OCI-LY3 (cell line): ENCODE data around the gene IGF2.

Experiments
- H2AFZ ChIP-seq: fragments of 200-600, 300-600 bp; shearing (Covaris generic); 2 replicates; pipeline ENCODE4 v1.6.0; 2014; ENCODE audit warnings: antibody characterized with exemption, low read depth, low read length
- H3K27ac ChIP-seq: fragments of 200-600, 300-600 bp; sonication (generic); 2 replicates; pipeline ENCODE4 v1.5.1; 2014; ENCODE audit warnings: mild to moderate bottlenecking, low read length, moderate library complexity, mixed read lengths
- H3K27me3 ChIP-seq: fragments of 200-600, 300-600 bp; sonication (generic); 2 replicates; pipeline ENCODE4 v1.6.1; 2014; ENCODE audit warnings: low read depth, low read length, mixed read lengths
- H3K36me3 ChIP-seq: fragments of 200-600, 300-600 bp; sonication (generic); replicated peaks from 2 replicates; pipeline ENCODE3; 2014; ENCODE audit warnings: low read depth, low read length, mixed read lengths
- H3K4me1 ChIP-seq: fragments of 300-600, 200-600 bp; sonication (generic); 2 replicates; pipeline ENCODE4 v1.6.1; 2014; ENCODE audit warnings: low read length, mixed read lengths
- H3K4me2 ChIP-seq: fragments of 200-600, 300-600 bp; sonication (generic); 2 replicates; pipeline ENCODE4 v1.6.1; 2014; ENCODE audit warnings: low read length, mixed read lengths
- H3K4me3 ChIP-seq: fragments of 300-600, 200-600 bp; sonication (generic); 2 replicates; pipeline ENCODE4 v1.5.1; 2014; ENCODE audit warnings: antibody characterized with exemption, mild to moderate bottlenecking, low read length, moderate library complexity
- H3K79me2 ChIP-seq: fragments of 300-600, 200-600 bp; shearing (Covaris generic); 2 replicates; pipeline ENCODE4 v1.6.1; 2014; ENCODE audit warnings: mild to moderate bottlenecking, low read length, mixed read lengths
- H3K9ac ChIP-seq: fragments of 300-600, 200-600 bp; shearing (Covaris generic); 2 replicates; pipeline ENCODE4 v1.6.0; 2014; ENCODE audit warnings: mild to moderate bottlenecking, low read length, moderate library complexity
- H3K9me3 ChIP-seq: fragments of 200-600, 300-600 bp; shearing (Covaris generic); 2 replicates; pipeline ENCODE4 v1.6.1; 2014; ENCODE audit warnings: low read length, mixed read lengths; ENCODE audit not compliant: insufficient read depth
- H4K20me1 ChIP-seq: fragments of 200-600, 300-600 bp; sonication (generic); 2 replicates; pipeline ENCODE4 v1.6.1; 2016; ENCODE audit warnings: low read length, mixed read lengths; ENCODE audit not compliant: insufficient read depth
- EZH2phosphoT487 ChIP-seq: fragments of 200-600 bp; shearing (Covaris generic); IDR thresholded peaks from 2 replicates; pipeline ENCODE4 v1.6.1; 2018; ENCODE audit warnings: antibody characterized with exemption, mixed run types, low read depth
- TF ChIP-seq, protein P1 (sequence below): fragments of 200-600, 300-600 bp; sonication (generic); IDR thresholded peaks from 2 replicates; pipeline ENCODE4 v1.5.1; 2014; ENCODE audit warnings: antibody characterized with exemption, low read length, low read depth

IGF2 gene

DNA sequence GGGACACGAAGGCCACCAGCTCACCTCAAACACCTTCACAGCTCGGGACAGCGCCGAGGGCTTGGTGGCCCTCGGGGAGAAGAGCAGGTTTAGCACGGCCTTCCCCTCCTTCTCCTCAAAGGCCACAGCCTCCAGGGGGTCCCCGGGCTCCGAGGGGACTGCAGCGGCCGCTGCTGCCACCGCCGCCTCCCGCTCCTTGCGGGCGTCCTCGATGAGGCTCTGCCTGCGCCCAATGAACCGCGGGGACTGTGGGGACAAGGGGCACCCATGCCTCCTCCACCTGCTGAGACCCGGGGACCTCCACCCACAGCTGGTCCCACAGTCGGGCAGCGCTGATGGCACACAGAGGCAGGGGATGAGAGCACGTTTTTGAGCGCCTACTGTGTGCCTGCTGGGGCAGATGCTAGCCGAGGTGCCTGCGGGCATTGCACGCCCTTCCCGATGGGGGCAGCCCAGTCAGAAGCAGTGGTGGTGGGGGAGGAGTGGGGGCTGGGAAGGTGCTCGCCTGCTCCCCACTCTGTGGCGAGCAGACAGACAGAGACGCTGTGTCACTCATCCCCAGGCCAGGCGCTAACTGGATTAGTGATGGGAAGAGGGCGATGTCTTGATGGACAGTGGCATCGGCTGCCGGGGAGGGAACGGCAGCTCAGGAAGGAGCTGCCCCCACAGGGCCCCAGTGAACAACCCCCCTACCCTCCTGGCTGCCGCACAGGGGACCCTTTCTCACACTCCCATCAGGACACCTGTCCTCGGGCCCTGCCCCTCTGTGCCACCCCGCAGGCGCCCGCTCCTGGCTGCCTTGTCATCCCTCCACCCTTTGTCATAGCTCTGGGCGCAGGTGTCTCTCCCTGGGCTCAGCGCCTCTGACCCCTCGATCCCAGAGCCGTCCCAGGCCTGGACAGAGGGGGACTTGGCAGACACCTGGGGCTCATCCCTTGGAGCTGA lies 30.7 kb upstream of the IGF2 start:
- H3K4me3 ChIP-seq: no peak overlapping the region
- H3K4me2 ChIP-seq: no peak overlapping the region
- H3K9me3 ChIP-seq: no peaks in the 10 kb centered on the region

DNA sequence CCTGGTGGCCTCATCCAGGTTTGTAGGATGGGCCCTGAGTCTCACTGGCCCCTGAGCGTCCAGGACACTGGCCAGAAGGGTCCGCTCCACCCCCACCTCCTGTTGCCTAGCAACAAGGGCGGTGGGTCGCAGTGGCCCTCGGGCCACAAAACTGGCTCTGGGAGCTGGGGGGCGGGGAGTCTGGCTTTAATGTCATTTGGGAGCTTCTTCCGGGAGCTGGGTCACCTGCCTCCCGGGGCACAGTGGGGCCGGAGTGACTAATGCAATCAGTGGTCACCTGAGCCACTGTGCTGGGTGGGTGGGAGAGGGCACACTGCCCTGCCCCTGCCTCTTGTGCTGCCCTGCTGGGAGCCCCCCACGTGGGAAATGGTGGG lies 29.8 kb upstream of the IGF2 start:
- Histone ChIP-seq H3K27me3 (no peaks in the 10 kb centered on the region), H3K4me1 (no peaks in the 10 kb centered on the region), H3K27ac (no peak overlapping the region), H3K9me3 (no peaks in the 10 kb centered on the region), H3K79me2 (no peaks in the 10 kb centered on the region), H3K4me3 (no peak overlapping the region), H3K4me2 (no peak overlapping the region), H3K36me3 (no peaks in the 10 kb centered on the region), H3K9ac (no peak overlapping the region), H2AFZ (no peak overlapping the region), H4K20me1 (no peaks in the 10 kb centered on the region)
- TF ChIP-seq, protein P1, sequence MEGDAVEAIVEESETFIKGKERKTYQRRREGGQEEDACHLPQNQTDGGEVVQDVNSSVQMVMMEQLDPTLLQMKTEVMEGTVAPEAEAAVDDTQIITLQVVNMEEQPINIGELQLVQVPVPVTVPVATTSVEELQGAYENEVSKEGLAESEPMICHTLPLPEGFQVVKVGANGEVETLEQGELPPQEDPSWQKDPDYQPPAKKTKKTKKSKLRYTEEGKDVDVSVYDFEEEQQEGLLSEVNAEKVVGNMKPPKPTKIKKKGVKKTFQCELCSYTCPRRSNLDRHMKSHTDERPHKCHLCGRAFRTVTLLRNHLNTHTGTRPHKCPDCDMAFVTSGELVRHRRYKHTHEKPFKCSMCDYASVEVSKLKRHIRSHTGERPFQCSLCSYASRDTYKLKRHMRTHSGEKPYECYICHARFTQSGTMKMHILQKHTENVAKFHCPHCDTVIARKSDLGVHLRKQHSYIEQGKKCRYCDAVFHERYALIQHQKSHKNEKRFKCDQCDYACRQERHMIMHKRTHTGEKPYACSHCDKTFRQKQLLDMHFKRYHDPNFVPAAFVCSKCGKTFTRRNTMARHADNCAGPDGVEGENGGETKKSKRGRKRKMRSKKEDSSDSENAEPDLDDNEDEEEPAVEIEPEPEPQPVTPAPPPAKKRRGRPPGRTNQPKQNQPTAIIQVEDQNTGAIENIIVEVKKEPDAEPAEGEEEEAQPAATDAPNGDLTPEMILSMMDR: no peak
- no peak for TF ChIP-seq EZH2phosphoT487

More for the DNA sequence above, 30.7 kb upstream of the IGF2 start:
- Histone ChIP-seq H3K9ac (no peak overlapping the region), H2AFZ (no peak overlapping the region), H3K27ac (no peak overlapping the region), H3K79me2 (no peaks in the 10 kb centered on the region), H4K20me1 (no peaks in the 10 kb centered on the region), H3K27me3 (no peaks in the 10 kb centered on the region), H3K4me1 (no peaks in the 10 kb centered on the region), H3K36me3 (no peaks in the 10 kb centered on the region)
- TF ChIP-seq, protein P1: no peak
- no peak for TF ChIP-seq EZH2phosphoT487

DNA sequence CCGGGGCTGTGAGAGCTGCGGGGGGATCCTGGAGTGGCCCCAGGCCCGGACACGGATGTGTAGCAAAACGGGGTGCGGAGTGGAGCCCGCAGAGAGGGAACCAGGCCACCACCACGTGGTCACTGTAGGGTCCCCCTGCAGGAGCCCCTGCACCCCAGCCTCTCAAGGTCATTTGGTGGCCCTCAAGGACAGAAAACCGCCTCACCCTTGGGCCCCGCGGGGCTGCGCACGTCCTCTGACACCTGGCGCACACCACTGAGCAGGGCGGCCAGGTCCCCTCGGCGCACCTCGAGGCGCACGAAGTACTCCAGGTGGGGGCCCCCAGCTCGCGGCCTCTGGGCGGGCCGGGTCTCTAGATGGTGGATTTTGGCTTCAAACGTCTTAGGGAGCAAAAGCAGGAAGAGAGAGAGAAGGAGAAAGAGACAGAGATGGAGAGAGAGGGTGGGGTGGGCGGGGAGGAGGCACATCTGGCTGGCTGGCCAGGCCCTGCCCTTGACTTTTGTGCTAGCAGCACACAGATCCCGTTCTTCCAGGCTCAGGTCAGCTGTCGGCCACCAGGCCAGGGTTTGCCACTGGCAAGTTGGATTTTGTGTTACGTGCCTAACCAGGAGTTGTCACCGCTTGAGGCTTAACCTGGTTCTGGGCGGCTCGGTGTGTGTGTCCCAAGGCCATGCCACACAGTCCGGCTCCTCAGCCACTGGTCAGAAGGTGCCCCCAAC lies 29.3 kb upstream of the IGF2 start:
- Histone ChIP-seq H2AFZ (no peak overlapping the region), H3K27me3 (no peaks in the 10 kb centered on the region), H3K9me3 (no peaks in the 10 kb centered on the region), H3K4me1 (no peaks in the 10 kb centered on the region), H3K9ac (no peak overlapping the region), H3K79me2 (no peaks in the 10 kb centered on the region), H3K27ac (no peak overlapping the region), H3K4me3 (no peak overlapping the region), H3K36me3 (no peaks in the 10 kb centered on the region), H3K4me2 (no peak overlapping the region), H4K20me1 (no peaks in the 10 kb centered on the region)
- TF ChIP-seq, protein P1: no peak
